Stimulated activated CD8-positive, alpha-beta memory T cell treated with anti-CD3 and anti-CD28 coated beads, Interleukin-15, amount 100 ng/mL, for 24 hours (primary cell): Measurements from ENCODE around the gene WWTR1.

Experiments used
- DNase-seq: peaks from one replicate; pipeline ENCODE4 v3.0.0-alpha.2; 2020; ENCODE audit warnings: low read depth

Gene WWTR1

GRCh38 chr3:149592758-149593240 is 65.0 kb downstream of the WWTR1 start:
- DNase-seq = no peak

GRCh38 chr3:149590691-149591441 is 67.0 kb downstream of the WWTR1 start:
- DNase-seq = no peak

GRCh38 chr3:149589332-149589731 is 68.5 kb downstream of the WWTR1 start:
- no peak for DNase-seq

- DNase-seq = no peak
Observed at GRCh38 chr3:149588909-149589308, 68.9 kb downstream of the WWTR1 start.

- DNase-seq = no peak
Observed at GRCh38 chr3:149587383-149587782, 70.4 kb downstream of the WWTR1 start.

- DNase-seq = no peak
Observed at GRCh38 chr3:149586871-149587270, 71.0 kb downstream of the WWTR1 start.

GRCh38 chr3:149585401-149585726 is 72.5 kb downstream of the WWTR1 start:
- DNase-seq = no peak

- no peak for DNase-seq
Observed at GRCh38 chr3:149583921-149584635, 73.7 kb downstream of the WWTR1 start.

GRCh38 chr3:149582395-149582794 is 75.4 kb downstream of the WWTR1 start:
- DNase-seq = no peak

- no peak for DNase-seq
Observed at GRCh38 chr3:149581681-149582370, 76.0 kb downstream of the WWTR1 start.

GRCh38 chr3:149581248-149581647 is 76.6 kb downstream of the WWTR1 start:
- DNase-seq = no peak

- no peak for DNase-seq
Observed at GRCh38 chr3:149579838-149580542, 77.8 kb downstream of the WWTR1 start.

- no peak for DNase-seq
Observed at GRCh38 chr3:149579161-149579560, 78.7 kb downstream of the WWTR1 start.

GRCh38 chr3:149577801-149578200 is 80.0 kb downstream of the WWTR1 start:
- DNase-seq = no peak

GRCh38 chr3:149575961-149576564 is 81.8 kb downstream of the WWTR1 start:
- DNase-seq = no peak

- no peak for DNase-seq
Observed at GRCh38 chr3:149575213-149575960, 82.4 kb downstream of the WWTR1 start.

- DNase-seq = no peak
Observed at GRCh38 chr3:149572796-149573414, 84.9 kb downstream of the WWTR1 start.

GRCh38 chr3:149571381-149571780 is 86.4 kb downstream of the WWTR1 start:
- DNase-seq = no peak

- DNase-seq = no peak
Observed at GRCh38 chr3:149570016-149570415, 87.8 kb downstream of the WWTR1 start.

- no peak for DNase-seq
Observed at GRCh38 chr3:149567381-149567780, 90.4 kb downstream of the WWTR1 start.
